Measurements from ENCODE around the gene ARHGAP25. TPM values are rescaled to one million over a fixed set of nuclear protein-coding genes. Genes with fewer than 3 reads are reported as not detected.

The ARHGAP25 gene
- total RNA-seq, 1 experiment from 2014 or later: 6.2 TPM

- Histone ChIP-seq H3K27me3 (replicated peaks; ENCODE audit: insufficient read depth, low read depth, low read length, poor library complexity) (no peaks in the 10 kb centered on the region), H3K36me3 (ENCODE audit: insufficient read depth, low read length, poor library complexity, severe bottlenecking) (no peaks in the 10 kb centered on the region), H3K27ac (ENCODE audit: low read depth, low read length, poor library complexity, severe bottlenecking) (no peak overlapping the region), H3K9me3 (ENCODE audit: low read depth, low read length, poor library complexity, severe bottlenecking) (no peaks in the 10 kb centered on the region), H3K4me3 (ENCODE audit: low read depth, low read length, poor library complexity, severe bottlenecking) (no peak overlapping the region), H3K4me1 (ENCODE audit: insufficient read depth, low read length, poor library complexity, severe bottlenecking) (no peaks in the 10 kb centered on the region)
- intact Hi-C loops (cut with micrococcal nuclease; ENCODE audit: unreplicated experiment): no loop called here
- TF ChIP-seq EZH2 (IDR thresholded peaks at IDR 0.05; ENCODE audit: borderline replicate concordance, low read depth, low read length, poor library complexity, severe bottlenecking): no peak
- TF ChIP-seq CTCF (conservative IDR thresholded peaks at IDR 0.05; ENCODE audit: low read depth, low read length): no peak
- no TSS peak for BruUV-seq (replicated peaks)
- POLR2A ChIA-PET (ENCODE audit: low non-redundant PET): no interaction called here
- DNase-seq (ENCODE audit: low spot score): no peak
- CTCF ChIA-PET: no interaction called here
Observed at GRCh38 chr2:68733365-68733764, 1.2 kb upstream of the ARHGAP25 start.

GRCh38 chr2:68734176-68734575, 435 bp upstream of the ARHGAP25 start:
- Histone ChIP-seq H3K27ac (ENCODE audit: low read depth, low read length, poor library complexity, severe bottlenecking) (no peak overlapping the region), H3K27me3 (replicated peaks; ENCODE audit: insufficient read depth, low read depth, low read length, poor library complexity) (no peaks in the 10 kb centered on the region), H3K4me3 (ENCODE audit: low read depth, low read length, poor library complexity, severe bottlenecking) (no peak overlapping the region), H3K4me1 (ENCODE audit: insufficient read depth, low read length, poor library complexity, severe bottlenecking) (no peaks in the 10 kb centered on the region), H3K9me3 (ENCODE audit: low read depth, low read length, poor library complexity, severe bottlenecking) (no peaks in the 10 kb centered on the region), H3K36me3 (ENCODE audit: insufficient read depth, low read length, poor library complexity, severe bottlenecking) (no peaks in the 10 kb centered on the region)
- BruUV-seq (replicated peaks): no TSS peak
- CTCF ChIA-PET: no interaction called here
- TF ChIP-seq EZH2 (IDR thresholded peaks at IDR 0.05; ENCODE audit: borderline replicate concordance, low read depth, low read length, poor library complexity, severe bottlenecking) (no peak), CTCF (conservative IDR thresholded peaks at IDR 0.05; ENCODE audit: low read depth, low read length) (no peak)
- intact Hi-C loops (cut with micrococcal nuclease; ENCODE audit: unreplicated experiment): no loop called here
- POLR2A ChIA-PET (ENCODE audit: low non-redundant PET): no interaction called here
- DNase-seq (ENCODE audit: low spot score): no peak

DNA sequence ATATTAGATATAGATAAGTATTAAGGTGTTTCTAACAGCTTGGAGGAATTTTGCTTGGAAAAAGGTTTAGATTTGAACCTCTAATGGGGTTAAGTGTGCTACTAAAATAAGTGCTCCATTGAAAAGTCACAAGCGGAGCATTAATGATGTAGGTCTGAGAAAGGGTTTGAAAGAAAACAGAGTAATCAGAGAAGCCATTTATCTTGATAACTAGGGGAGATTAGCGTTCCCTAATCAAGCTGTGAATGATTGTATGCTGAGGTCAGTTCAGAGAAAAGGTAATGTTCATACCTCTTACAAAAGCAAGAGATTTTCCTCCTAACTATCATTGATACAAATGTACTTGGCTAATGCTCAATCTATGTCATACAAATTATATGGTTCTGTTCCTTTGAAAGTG, 1.5 kb downstream of the ARHGAP25 start:
- H3K9me3 ChIP-seq (ENCODE audit: low read depth, low read length, poor library complexity, severe bottlenecking): no peaks in the 10 kb centered on the region
- no peak overlapping the region for H3K27ac ChIP-seq (ENCODE audit: low read depth, low read length, poor library complexity, severe bottlenecking)
- H3K4me3 ChIP-seq (ENCODE audit: low read depth, low read length, poor library complexity, severe bottlenecking): no peak overlapping the region
- H3K36me3 ChIP-seq (ENCODE audit: insufficient read depth, low read length, poor library complexity, severe bottlenecking): no peaks in the 10 kb centered on the region
- H3K4me1 ChIP-seq (ENCODE audit: insufficient read depth, low read length, poor library complexity, severe bottlenecking): no peaks in the 10 kb centered on the region
- CTCF ChIA-PET: no interaction called here
- no peak for DNase-seq (ENCODE audit: low spot score)
- POLR2A ChIA-PET (ENCODE audit: low non-redundant PET): no interaction called here
- intact Hi-C loops (cut with micrococcal nuclease; ENCODE audit: unreplicated experiment): no loop called here
- H3K27me3 ChIP-seq (replicated peaks; ENCODE audit: insufficient read depth, low read depth, low read length, poor library complexity): no peaks in the 10 kb centered on the region
- no TSS peak for BruUV-seq (replicated peaks)
- TF ChIP-seq EZH2 (IDR thresholded peaks at IDR 0.05; ENCODE audit: borderline replicate concordance, low read depth, low read length, poor library complexity, severe bottlenecking) (no peak), CTCF (conservative IDR thresholded peaks at IDR 0.05; ENCODE audit: low read depth, low read length) (no peak)

Data from A673 (cell line).